Measurements from ENCODE around the gene ING3.

GRCh38 chr7:120951309-120951699, 727 bp downstream of the ING3 start:
- TF ChIP-seq, protein P1, sequence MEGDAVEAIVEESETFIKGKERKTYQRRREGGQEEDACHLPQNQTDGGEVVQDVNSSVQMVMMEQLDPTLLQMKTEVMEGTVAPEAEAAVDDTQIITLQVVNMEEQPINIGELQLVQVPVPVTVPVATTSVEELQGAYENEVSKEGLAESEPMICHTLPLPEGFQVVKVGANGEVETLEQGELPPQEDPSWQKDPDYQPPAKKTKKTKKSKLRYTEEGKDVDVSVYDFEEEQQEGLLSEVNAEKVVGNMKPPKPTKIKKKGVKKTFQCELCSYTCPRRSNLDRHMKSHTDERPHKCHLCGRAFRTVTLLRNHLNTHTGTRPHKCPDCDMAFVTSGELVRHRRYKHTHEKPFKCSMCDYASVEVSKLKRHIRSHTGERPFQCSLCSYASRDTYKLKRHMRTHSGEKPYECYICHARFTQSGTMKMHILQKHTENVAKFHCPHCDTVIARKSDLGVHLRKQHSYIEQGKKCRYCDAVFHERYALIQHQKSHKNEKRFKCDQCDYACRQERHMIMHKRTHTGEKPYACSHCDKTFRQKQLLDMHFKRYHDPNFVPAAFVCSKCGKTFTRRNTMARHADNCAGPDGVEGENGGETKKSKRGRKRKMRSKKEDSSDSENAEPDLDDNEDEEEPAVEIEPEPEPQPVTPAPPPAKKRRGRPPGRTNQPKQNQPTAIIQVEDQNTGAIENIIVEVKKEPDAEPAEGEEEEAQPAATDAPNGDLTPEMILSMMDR (conservative IDR thresholded peaks at IDR 0.05; ENCODE audit: low read length) = no peak
- no peak for TF ChIP-seq EZH2phosphoT487 (IDR thresholded peaks at IDR 0.05; ENCODE audit: borderline replicate concordance, low read depth, low read length)

All from OCI-LY7 (cell line).